HG03432 (cell line): ENCODE data around the gene PTPRE.

Experiments used
- ATAC-seq: cut with Tn5 transposase; IDR thresholded peaks from one replicate; pipeline ENCODE4 v1.9.1; 2021; ENCODE audit warnings: mild to moderate bottlenecking, moderate library complexity; ENCODE audit not compliant: unreplicated experiment

The PTPRE gene

DNA sequence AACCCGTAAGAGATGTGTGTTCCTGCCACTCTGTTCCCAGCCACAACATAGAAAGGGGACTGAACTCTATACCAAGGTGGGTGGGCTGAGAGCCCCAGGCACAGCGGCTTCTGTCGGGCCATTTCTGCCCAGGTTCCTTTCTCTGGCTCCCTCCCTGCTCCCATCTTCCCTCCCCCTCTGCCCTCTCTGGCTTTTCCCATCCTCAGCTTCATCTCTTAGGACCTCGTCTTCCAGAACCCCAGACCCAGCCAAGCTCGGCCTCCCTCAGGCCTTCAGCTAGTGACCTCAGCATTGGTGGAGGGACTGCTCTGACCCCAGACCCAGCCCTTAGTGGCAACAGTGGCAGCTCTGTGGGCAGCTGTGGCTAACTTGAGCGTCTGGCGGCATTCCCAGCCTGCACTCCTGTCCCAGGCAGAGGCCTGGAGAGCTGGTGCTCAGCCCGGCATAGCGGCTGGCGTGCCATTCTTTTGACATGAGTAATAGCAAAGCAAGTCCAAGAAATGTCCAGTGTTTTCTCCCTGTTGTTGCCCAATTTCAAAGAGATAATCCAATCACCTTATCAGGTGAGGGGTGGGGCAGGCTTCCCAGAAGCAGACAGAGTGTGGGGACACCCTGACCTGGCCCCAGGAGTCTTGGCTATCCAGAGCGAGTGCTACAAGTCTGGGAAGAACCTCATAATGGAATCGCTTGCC lies 15.9 kb downstream of the PTPRE start:
- ATAC-seq: no peak

GRCh38 chr10:127923646-127924045 lies 16.7 kb downstream of the PTPRE start:
- no peak for ATAC-seq

- ATAC-seq: no peak
Observed at GRCh38 chr10:127925471-127926207, 18.7 kb downstream of the PTPRE start.

- ATAC-seq: no peak
Observed at GRCh38 chr10:127926455-127926854, 19.6 kb downstream of the PTPRE start.

DNA sequence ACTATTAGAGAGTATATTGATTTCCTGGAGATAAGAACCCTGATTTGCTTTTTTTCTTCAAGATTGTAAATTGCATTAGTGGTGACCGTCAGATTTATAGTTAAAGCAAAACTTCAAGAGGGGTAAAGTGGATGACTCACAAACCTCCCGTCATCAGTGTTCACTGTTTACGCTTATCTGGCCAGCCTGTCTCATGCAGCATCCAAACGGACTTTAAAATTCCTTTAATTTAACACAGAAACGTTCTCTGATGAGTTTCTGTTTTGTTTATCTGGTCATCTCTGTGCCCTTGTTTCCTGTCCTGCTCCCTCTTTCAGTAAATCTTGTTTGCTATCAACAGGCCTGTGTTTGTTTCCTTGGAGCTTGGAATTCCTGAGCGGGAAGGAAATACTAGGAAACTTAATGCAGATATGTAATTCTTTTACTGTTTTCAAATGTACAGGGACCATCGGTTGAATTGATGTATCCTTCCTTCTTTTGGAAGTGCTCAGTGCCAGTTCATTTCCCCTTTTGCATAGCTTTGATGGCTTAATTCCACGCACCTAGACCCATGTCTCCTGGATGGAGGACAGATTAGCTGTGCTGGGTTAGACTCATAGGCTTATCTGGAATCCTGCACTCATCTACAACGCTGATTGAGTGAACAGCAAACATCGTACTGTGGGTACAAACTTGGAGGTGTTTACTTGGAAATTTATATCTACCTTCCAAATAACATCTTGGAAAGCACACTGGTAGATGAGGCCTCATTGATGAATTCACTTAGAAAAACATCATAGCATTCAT lies 21.3 kb downstream of the PTPRE start:
- no peak for ATAC-seq

GRCh38 chr10:127932521-127933270 lies 25.8 kb downstream of the PTPRE start:
- ATAC-seq: no peak

DNA sequence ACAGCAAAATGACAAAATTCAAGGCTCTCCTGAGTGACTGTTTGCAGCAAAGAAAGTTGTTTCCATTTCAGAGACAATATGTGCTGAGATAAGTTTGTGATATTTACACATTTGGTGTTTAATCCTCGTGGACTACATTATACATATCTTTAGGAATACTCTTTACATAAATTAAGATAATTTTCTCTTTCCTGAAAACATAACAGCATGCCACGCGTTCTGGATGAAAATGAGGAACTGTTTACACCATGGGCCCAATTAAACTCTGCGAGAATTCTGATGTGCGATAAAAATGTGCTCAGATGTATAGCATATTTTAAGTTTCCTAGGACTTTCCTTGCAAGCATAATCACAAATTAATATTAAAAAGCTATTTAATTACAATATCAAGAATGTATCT lies 26.4 kb downstream of the PTPRE start:
- no peak for ATAC-seq

DNA sequence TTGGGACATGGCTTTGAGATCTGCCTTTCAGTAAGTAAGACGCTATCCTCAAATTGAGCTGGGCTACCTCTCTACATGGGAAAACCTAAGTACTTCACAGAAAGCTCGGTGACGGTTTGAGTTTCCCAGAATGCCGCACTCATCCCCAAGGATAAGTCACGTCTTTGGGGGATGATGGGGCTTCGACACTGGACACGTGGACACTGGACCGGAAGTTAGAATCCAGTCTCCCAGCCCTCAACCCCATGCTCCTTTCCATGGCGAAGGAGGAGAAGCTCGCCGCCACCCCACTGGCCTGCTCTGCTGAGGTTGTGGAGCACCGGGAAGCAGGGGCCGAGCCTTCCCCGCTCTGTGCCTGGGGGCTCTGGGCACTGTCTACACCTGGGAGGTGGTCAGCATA lies 27.5 kb downstream of the PTPRE start:
- no peak for ATAC-seq

DNA sequence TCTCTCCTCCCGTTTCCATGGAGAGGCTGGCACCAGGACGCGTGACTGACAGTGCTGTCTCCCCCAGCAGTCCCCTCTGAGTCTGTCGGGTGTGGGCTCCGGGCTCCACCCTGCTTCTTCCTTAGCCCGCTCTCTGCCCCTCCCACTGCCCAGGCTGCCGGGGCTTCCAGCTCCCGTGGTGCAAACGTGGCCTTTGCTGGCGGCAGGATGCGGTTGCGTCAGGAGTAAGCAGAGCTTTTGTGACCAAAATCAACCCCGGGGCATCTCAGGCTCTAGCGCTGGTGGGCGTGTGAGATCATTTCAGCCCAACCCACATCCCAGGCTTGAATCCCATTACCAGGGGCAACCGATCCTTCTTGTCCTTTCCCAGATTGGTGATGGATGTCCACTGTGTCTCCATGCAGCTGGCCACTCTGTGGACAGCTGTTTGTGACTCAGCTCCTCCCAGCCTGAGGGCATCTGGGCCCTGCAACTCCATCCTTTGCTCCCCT lies 28.2 kb downstream of the PTPRE start:
- ATAC-seq: no peak

DNA sequence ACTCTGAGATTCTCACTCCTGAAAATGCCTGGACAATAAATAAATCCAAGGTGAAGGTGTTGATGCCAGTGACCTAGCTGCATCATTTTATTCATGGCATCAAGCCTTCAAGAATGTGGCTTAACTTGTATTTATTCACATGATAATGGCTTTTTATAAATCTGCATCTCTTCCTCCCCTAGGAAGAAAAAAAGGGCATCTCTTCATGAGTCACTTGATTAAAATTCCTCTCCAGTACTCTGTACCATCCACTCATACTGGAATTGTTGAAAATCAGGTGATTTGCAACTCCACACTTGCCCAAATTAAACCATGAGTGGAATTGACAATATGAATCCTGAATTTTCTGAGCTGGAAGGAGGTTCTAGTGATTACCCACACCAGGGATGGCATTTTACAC lies 30.2 kb downstream of the PTPRE start:
- ATAC-seq: no peak

GRCh38 chr10:127937915-127938463 lies 31.1 kb downstream of the PTPRE start:
- ATAC-seq: no peak

DNA sequence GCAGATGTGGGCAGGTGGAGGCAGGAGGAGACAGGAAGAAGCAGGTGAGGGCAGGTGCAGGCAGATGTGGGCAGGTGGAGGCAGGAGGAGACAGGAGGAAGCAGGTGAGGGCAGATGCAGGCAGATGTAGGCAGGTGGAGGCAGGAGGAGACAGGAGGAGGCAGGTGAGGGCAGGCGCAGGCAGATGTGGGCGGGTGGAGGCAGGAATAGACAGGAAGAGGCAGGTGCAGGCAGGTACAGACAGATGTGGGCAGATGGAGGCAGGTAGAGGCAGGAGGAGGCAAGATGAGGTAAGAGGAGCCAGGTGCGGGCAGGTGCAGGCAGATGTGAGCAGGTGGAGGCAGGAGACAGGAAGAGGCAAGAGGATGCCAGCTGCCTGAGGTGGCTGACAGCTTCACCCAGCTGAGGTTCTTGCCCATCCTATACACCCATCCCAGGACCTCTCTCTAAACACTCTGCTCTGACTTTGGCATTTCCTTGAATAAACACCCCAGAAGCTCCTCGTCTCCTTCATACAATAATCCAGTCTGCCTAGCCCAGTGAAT lies 33.0 kb downstream of the PTPRE start:
- no peak for ATAC-seq

GRCh38 chr10:127940866-127941640 lies 34.1 kb downstream of the PTPRE start:
- no peak for ATAC-seq

GRCh38 chr10:127942811-127943210 lies 35.9 kb downstream of the PTPRE start:
- no peak for ATAC-seq

- no peak for ATAC-seq
Observed at GRCh38 chr10:127943336-127943910, 36.5 kb downstream of the PTPRE start.

GRCh38 chr10:127944256-127944655 lies 37.4 kb downstream of the PTPRE start:
- ATAC-seq: no peak

DNA sequence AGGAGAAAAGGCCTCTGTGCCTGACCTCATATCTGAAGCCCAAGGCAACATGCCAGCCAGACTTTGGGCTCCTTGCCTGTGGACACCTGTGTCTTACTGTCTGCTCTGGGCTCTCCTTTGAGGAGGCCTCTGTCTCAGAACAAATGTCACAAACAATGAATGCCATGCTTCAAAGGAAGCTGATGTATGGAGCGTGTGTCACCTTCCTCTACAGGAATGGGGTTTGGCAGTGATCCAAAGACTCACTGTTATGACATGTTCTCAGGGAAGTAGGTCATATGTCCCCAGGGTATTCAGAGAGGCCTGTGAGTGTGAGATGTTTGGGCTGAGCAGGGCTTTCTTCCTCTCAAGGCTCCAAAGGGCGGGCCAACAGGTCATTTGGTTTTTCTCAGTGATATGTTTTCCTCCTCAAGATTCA lies 38.4 kb downstream of the PTPRE start:
- peak; percentile 73 for ATAC-seq

DNA sequence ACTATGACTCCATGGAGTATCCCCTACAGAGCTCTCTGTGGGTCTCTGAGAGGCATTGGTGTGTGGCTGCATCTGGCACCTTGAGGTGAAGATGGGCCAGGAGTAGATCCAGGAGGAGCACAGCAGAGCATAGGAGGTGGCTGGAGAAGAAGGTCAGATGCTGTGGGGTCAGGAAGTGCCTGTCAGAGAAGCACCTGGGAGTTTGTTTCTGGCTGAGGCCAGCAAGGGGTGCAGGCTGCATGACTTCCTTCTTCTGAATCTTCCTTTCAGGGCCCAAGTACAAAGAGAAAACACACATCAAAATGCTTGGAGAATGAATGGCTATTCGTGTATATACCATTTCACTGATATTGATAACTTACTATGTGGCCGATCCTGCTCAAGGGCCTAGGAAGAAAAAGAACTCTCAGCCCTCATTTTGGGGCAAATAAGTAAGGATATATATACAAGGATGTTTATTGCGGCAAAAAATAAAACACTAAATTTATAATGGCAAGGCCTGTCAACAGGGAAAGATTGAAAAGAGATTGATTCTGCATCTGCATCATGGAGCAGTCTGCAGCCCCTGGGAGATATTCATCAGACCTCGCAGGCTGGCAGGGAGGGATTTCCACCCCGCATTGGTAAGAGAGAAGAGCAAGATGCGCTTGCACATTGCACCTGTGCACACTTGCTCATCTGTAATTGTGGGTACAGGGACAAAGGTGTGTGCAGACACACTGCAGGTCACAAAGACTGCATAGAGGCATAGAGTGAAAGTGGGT lies 39.2 kb downstream of the PTPRE start:
- ATAC-seq: peak; percentile 51
